ENCODE measurements around the gene CLK2.
"Not testable (repeated sequence)": the region's sequence is repeated elsewhere in the genome, so short reads cannot be mapped to it uniquely, and the experiment has no call there.

Gene CLK2

GRCh38 chr1:155232001-155232978, 41.0 kb downstream of the CLK2 start:
- H3K79me2 ChIP-seq (ENCODE audit: insufficient read depth, low read depth); H2AFZ ChIP-seq (ENCODE audit: low read depth); H4K20me1 ChIP-seq (ENCODE audit: insufficient read depth); H3K27me3 ChIP-seq (ENCODE audit: insufficient read depth, low read depth); H3K36me3 ChIP-seq (ENCODE audit: insufficient read depth); H3K4me3 ChIP-seq (IDR thresholded peaks at IDR 0.05; ENCODE audit: insufficient read depth, low read depth, low read length); H3K4me2 ChIP-seq; H3K9ac ChIP-seq; H3K4me1 ChIP-seq (ENCODE audit: low read depth, poor library complexity, severe bottlenecking); H3K27ac ChIP-seq: not testable (repeated sequence)

- H3K4me1 ChIP-seq (ENCODE audit: low read depth, poor library complexity, severe bottlenecking); H2AFZ ChIP-seq (ENCODE audit: low read depth); H4K20me1 ChIP-seq (ENCODE audit: insufficient read depth); H3K9ac ChIP-seq; H3K4me2 ChIP-seq; H3K36me3 ChIP-seq (ENCODE audit: insufficient read depth); H3K4me3 ChIP-seq (IDR thresholded peaks at IDR 0.05; ENCODE audit: insufficient read depth, low read depth, low read length); H3K79me2 ChIP-seq (ENCODE audit: insufficient read depth, low read depth); H3K27me3 ChIP-seq (ENCODE audit: insufficient read depth, low read depth); H3K27ac ChIP-seq: not testable (repeated sequence)
Observed at GRCh38 chr1:155231302-155231701, 42.0 kb downstream of the CLK2 start.

- H3K27ac ChIP-seq: peak overlapping the region; percentile 2; the same call in 1 of the 2 replicates
- H3K4me1 ChIP-seq (ENCODE audit: low read depth, poor library complexity, severe bottlenecking): peaks cover 20% of the 10 kb centered on the region
- H3K9ac ChIP-seq: peak overlapping the region; percentile 16; the same call in 1 of the 2 replicates
- peak overlapping the region; percentile 44 for H3K4me2 ChIP-seq
- H2AFZ ChIP-seq (ENCODE audit: low read depth): peak overlapping the region; percentile 68
- no peak overlapping the region for H3K4me3 ChIP-seq (IDR thresholded peaks at IDR 0.05; ENCODE audit: insufficient read depth, low read depth, low read length)
- peaks cover 19% of the 10 kb centered on the region for H3K79me2 ChIP-seq (ENCODE audit: insufficient read depth, low read depth)
- no peaks in the 10 kb centered on the region for H4K20me1 ChIP-seq (ENCODE audit: insufficient read depth)
- peaks cover 8% of the 10 kb centered on the region; the same call in 1 of the 2 replicates for H3K27me3 ChIP-seq (ENCODE audit: insufficient read depth, low read depth)
- TF ChIP-seq CTCF (conservative IDR thresholded peaks at IDR 0.05; ENCODE audit: low read depth, low read length): no peak
- no peaks in the 10 kb centered on the region for H3K36me3 ChIP-seq (ENCODE audit: insufficient read depth)
Observed at GRCh38 chr1:155228096-155228427, 45.2 kb downstream of the CLK2 start.

- H3K27ac ChIP-seq: peak overlapping the region; percentile 70
- H2AFZ ChIP-seq (ENCODE audit: low read depth): peak overlapping the region; percentile 68
- no peaks in the 10 kb centered on the region for H4K20me1 ChIP-seq (ENCODE audit: insufficient read depth)
Observed at GRCh38 chr1:155227261-155228095, 45.8 kb downstream of the CLK2 start.

More at GRCh38 chr1:155227261-155228095, 45.8 kb downstream of the CLK2 start:
- Histone ChIP-seq H3K79me2 (ENCODE audit: insufficient read depth, low read depth) (peaks cover 19% of the 10 kb centered on the region), H3K4me3 (IDR thresholded peaks at IDR 0.05; ENCODE audit: insufficient read depth, low read depth, low read length) (peak overlapping the region; percentile 100), H3K4me1 (ENCODE audit: low read depth, poor library complexity, severe bottlenecking) (peaks cover 22% of the 10 kb centered on the region), H3K9ac (peak overlapping the region; percentile 75), H3K4me2 (peak overlapping the region; percentile 66), H3K27me3 (ENCODE audit: insufficient read depth, low read depth) (peaks cover 8% of the 10 kb centered on the region; the same call in 1 of the 2 replicates), H3K36me3 (ENCODE audit: insufficient read depth) (no peaks in the 10 kb centered on the region)
- 0 out of 2 replicates have a peak, but pooled peaks have one; percentile 20 for TF ChIP-seq CTCF (conservative IDR thresholded peaks at IDR 0.05; ENCODE audit: low read depth, low read length)

Measured in KMS-11 (cell line).